Ascending aorta (tissue), 2 donors: Measurements from ENCODE around the gene POLA2. TPM values are rescaled to one million over a fixed set of nuclear protein-coding genes. Genes with fewer than 3 reads are reported as not detected.

Experiments
- DNase-seq, 2 donors: peaks; one replicate each; pipeline ENCODE4 v3.0.0-alpha.2; 2019; ENCODE audit warnings: low spot score in 2 of 2
- H3K27ac ChIP-seq, 2 donors: fragments of 200-600 bp; sonication (generic); one replicate each; pipeline ENCODE4 v1.5.1; 2016 to 2017; ENCODE audit warnings: mild to moderate bottlenecking in 1 of 2
- H3K27me3 ChIP-seq: fragments of 200-600 bp; sonication (generic); one replicate; pipeline ENCODE4 v1.5.1; 2017
- H3K36me3 ChIP-seq, 2 donors: fragments of 200-600 bp; sonication (generic); one replicate each; pipeline ENCODE4 v1.5.1; 2016
- H3K4me1 ChIP-seq, 2 donors: fragments of 200-600 bp; sonication (generic); one replicate each; pipeline ENCODE4 v1.5.1; 2016 to 2017; ENCODE audit warnings: mild to moderate bottlenecking in 1 of 2
- H3K4me3 ChIP-seq, 2 donors: fragments of 200-600 bp; sonication (generic); one replicate each; pipeline ENCODE4 v1.5.1; 2016 to 2017; ENCODE audit warnings: mild to moderate bottlenecking in 1 of 2
- H3K9me3 ChIP-seq, 2 donors: fragments of 200-600 bp; sonication (generic); one replicate each; pipeline ENCODE4 v1.5.1; 2016
- CTCF ChIP-seq, 3 experiments: fragments of 200-600 bp in 2 of 3; fragments of 450-650 bp in 1 of 3; sonication (generic) in 2 of 3; IDR thresholded peaks; one replicate each; pipeline ENCODE4 v1.5.1; 2016 to 2019; ENCODE audit warnings: antibody characterized with exemption in 3 of 3, mild to moderate bottlenecking in 1 of 3, moderate library complexity in 1 of 3
- intact Hi-C: fragments of 100-400 bp; cut with DNase I; formaldehyde crosslinking; loops from one replicate; pipeline ENCODE4 v1.15.1; 2023
- total RNA-seq: library from RNA; depleted of rRNA; stranded (reverse); fragments of >200 nt; gene quantifications from one replicate; pipeline ENCODE4 v1.1.0, GENCODE V29; 2016

Gene POLA2
- total RNA-seq, 1 donor from 2014 or later: 27.4 TPM

- no peaks in the 10 kb centered on the region for H3K36me3 ChIP-seq
- no peak overlapping the region for H3K4me3 ChIP-seq
- H3K9me3 ChIP-seq: no peaks in the 10 kb centered on the region
- no peak for TF ChIP-seq CTCF (IDR thresholded peaks at IDR 0.05)
- H3K27ac ChIP-seq: no peak overlapping the region
- peaks cover 0 to 14% of the 10 kb centered on the region in 2 donors for H3K4me1 ChIP-seq
- H3K27me3 ChIP-seq: no peaks in the 10 kb centered on the region
- intact Hi-C loops: no loop called here
- DNase-seq: no peak
Observed at GRCh38 chr11:65311170-65311678, 49.5 kb downstream of the POLA2 start.

DNA sequence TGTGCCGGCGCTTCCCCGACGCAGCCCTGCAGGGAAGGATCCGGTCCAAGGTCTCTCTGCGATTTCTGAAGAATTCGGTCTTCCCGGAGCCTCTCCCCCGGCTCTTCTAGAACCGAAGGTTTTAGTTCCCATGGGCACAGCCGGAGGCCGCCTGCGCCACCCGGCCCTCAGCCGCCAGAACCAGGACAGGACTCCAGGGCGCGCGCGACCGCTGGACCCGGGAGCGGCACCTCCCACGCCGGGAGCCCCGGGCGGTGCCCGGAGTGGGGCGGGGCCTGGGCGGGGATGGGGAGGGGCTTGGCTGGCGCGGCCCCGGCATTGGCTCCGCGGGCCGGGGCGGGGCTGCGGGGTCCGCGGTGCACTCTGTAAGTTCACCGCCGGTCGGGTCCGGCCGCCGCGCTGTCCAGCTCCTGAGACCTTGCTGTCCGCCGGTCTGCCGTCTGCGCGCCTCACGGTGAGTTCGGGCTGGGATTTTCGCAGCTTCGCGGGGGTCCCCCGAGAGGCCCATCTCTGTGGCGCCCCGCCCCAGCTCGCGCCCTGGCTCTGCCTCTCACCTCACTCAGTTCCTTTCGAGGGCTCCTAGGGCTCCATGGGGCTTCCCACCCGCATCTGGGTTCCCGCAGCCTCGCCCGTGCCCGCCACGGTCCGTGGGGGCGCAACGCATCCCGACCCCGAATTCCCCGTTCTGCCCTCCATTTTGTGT, 52.9 kb downstream of the POLA2 start, which contains the start of gene CDC42EP2:
CDC42EP2 (plus strand) TSS at position 366 of the 703 bp plus-strand sequence. CDS start 6,033 bp downstream, outside the sequence.
- no peak for TF ChIP-seq CTCF (IDR thresholded peaks at IDR 0.05)
- Histone ChIP-seq H3K27ac (peak within 1 kb of the TSS; percentile 80 to 83), H3K27me3 (no peaks in the 10 kb centered on the region), H3K9me3 (no peaks in the 10 kb centered on the region), H3K4me3 (peak within 1 kb of the TSS; percentile 79 to 86), H3K4me1 (peaks cover 0 to 20% of the 10 kb centered on the region in 2 donors), H3K36me3 (no peaks in the 10 kb centered on the region)
- DNase-seq: peak; percentile 58 to 94
- intact Hi-C loops: loop anchor here (1.0 to 5.0 kb wide), 4 partner anchors 16 to 177 kb away; no protein-coding TSS in a partner anchor

DNA sequence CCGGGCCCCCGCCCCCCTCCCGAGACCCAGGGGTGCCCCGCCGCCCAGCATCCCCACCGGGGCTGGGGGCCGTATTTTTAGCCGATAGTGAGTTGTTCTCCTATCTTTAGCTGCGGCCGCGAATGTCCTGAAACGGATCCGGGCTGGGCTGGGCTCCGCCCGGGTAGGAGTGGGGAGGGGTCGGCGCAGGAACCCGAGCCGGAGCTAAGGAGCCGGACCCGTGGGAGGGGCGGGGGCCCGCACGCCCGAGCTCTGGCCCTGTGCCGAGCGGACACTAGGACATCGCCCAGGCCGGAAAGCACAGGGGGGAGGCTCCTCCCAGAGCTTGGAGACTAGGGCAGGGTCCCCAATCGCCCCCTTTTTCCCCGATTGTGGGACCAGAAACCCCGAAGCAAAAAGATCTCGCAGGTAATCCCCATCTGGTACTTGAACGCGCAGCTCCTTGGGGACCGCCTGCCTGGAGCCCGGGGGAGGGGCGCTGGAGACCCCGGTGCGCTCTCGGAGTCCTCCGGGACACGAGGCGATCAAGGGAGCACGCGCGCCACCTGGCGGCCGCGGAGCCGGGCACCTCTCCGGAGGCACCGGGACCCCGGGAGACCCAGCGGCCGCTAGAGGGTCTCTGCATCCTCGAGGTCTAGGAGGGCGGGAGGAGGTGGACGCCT, 53.6 kb downstream of the POLA2 start:
- H3K9me3 ChIP-seq: no peaks in the 10 kb centered on the region
- no peaks in the 10 kb centered on the region for H3K27me3 ChIP-seq
- H3K27ac ChIP-seq: peak overlapping the region; percentile 80 to 83
- peak; percentile 95 to 97 (median 95) for TF ChIP-seq CTCF (IDR thresholded peaks at IDR 0.05)
- H3K4me1 ChIP-seq: peaks cover 0 to 20% of the 10 kb centered on the region in 2 donors
- no peaks in the 10 kb centered on the region for H3K36me3 ChIP-seq
- intact Hi-C loops: loop anchor here (1.0 to 5.0 kb wide), 4 partner anchors 15 to 178 kb away; no protein-coding TSS in a partner anchor
- H3K4me3 ChIP-seq: peak overlapping the region; percentile 79 to 86
- DNase-seq: peak in 1 of 2 donors; percentile 89

DNA sequence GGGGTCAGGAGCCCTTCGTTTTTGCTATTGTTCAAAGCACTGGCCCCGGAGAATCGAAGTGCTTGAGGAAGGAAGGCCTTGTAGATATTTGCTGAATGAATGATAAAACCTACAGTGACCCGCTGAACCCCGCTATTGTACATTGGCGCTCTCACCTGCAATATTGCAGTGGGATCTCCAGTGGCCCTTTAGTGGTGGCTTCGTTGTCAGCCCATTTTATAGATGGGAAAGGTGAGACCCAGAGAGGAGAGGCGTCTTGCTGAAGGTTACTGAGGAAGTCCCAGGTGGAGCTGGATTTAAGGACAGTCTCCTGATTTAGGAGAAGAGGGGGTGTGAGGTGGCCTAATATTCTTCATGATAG, 54.1 kb downstream of the POLA2 start:
- Histone ChIP-seq H3K4me3 (peak overlapping the region; percentile 79 to 86), H3K4me1 (peaks cover 0 to 20% of the 10 kb centered on the region in 2 donors), H3K9me3 (no peaks in the 10 kb centered on the region), H3K36me3 (peaks cover under 1 to 4% of the 10 kb centered on the region in 2 donors), H3K27me3 (no peaks in the 10 kb centered on the region), H3K27ac (peak overlapping the region in 1 of 2 donors; percentile 8)
- no peak for DNase-seq
- intact Hi-C loops: loop anchor here (1.0 to 5.0 kb wide), 4 partner anchors 14 to 179 kb away; no protein-coding TSS in a partner anchor
- no peak for TF ChIP-seq CTCF (IDR thresholded peaks at IDR 0.05)

DNA sequence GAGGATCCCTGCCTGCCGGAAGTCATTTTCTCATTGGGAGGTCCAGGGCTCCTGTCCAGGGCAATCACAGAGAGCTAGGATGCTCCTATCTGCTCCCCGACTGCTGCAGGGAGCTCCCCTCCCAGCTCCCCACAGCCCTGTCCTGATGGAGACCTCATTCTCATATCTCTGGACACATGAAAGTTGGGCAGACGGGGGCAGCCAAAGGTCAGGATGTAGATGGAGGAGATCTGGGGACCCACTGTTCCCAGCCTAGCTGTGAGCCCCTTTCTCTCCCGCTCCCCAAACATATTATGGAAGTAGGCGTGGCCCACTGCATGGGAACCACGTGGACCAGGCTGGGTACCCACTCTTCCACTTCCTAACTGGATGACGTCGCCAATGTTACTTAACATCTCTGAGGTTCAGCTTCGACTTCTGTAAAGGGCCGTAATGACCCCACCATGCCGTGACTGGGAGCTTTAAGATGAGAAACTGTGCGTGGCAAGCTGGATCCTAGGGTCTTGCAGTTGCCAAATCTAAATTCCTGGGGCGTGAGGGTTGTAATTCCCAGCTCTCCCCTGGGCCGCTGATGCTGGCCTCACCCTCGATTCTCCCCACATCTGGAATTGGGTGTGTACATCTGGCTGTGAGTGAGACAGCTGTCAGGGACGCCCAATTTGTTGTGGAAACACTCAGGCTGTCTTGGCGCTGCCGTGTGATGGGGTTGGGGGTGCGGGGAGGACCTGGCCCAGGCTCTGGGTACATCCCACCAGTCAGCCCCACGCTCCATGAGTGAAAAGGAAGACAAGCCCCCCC, 54.7 kb downstream of the POLA2 start:
- Histone ChIP-seq H3K36me3 (peaks cover 6 to 10% of the 10 kb centered on the region in 2 donors), H3K27ac (peak overlapping the region; percentile 8 to 10), H3K4me3 (peak overlapping the region; percentile 79 to 86), H3K4me1 (peaks cover 0 to 20% of the 10 kb centered on the region in 2 donors), H3K9me3 (no peaks in the 10 kb centered on the region), H3K27me3 (no peaks in the 10 kb centered on the region)
- intact Hi-C loops: loop anchor here (5.0 kb wide), 1 partner anchor 179 kb away; no protein-coding TSS in a partner anchor
- no peak for TF ChIP-seq CTCF (IDR thresholded peaks at IDR 0.05)
- DNase-seq: peak in 1 of 2 donors; percentile 74
